Stimulated activated CD4-positive, alpha-beta T cell treated with anti-CD3 and anti-CD28 coated beads, Interleukin-1b, Interleukin-23, amount 100 ng/mL, for 1 hour (primary cell): ENCODE results near the gene MKI67.

Experiments
- DNase-seq, 2 donors: peaks; one replicate each; pipeline ENCODE4 v3.0.0-alpha.2; 2020; ENCODE audit warnings: low read depth in 2 of 2

The MKI67 gene

DNA sequence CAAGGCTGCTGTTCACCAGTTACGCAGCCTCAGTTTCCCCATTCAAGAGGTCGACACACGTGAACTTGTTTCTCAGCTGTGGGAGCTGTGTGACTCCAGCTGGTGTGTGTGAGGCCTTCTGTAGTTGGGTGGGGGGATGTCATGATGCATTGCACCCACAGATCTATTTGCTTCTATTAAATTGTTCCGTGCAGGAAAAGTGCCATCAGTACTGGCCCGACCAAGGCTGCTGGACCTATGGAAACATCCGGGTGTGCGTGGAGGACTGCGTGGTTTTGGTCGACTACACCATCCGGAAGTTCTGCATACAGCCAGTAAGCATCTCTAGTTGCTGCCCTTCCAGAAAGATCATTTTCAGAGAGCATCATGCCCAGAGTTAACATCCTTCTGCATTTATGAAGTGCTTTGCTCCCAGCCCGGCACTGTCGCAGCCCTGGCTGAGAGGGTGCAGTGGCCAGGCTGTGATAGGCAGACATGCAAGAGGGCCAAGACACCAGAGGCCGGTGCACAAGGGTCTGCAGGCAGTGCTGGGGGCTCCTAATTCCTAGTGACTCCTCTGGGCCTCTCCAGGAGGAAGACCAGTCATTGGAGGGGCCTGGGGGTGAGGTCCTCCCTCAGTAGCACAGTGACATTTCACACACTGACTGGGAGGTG, 60.2 kb downstream of the MKI67 start:
- DNase-seq = no peak

DNA sequence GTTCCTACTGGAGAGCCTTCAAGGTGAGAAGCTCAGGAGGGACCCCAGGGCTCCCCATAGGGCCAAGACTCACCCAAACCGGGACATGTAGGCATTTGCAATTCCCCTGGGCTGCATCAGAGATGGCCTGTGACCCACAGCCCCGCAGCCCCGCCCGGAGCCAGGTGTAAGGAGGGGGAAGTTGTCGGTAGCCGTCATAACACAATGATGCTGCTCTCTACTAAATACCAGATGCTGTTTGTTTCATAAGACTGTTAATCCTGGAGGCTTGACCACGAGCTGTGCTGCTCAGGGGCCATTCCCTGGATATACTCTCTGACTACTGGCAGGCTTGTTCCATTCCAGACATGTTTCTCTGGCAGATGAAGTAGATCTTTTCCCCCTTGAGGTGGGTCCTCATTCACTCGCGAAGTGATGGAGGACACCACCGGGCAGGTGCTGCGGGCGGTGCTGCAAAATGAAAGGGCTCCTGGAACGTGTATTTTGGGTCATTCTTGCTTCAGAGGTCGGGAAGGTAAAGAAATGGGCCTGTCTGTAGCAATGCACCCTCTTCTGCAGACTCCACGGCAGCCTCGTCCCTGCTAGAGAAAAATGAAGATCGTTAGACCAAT, 61.1 kb downstream of the MKI67 start:
- DNase-seq = no peak

DNA sequence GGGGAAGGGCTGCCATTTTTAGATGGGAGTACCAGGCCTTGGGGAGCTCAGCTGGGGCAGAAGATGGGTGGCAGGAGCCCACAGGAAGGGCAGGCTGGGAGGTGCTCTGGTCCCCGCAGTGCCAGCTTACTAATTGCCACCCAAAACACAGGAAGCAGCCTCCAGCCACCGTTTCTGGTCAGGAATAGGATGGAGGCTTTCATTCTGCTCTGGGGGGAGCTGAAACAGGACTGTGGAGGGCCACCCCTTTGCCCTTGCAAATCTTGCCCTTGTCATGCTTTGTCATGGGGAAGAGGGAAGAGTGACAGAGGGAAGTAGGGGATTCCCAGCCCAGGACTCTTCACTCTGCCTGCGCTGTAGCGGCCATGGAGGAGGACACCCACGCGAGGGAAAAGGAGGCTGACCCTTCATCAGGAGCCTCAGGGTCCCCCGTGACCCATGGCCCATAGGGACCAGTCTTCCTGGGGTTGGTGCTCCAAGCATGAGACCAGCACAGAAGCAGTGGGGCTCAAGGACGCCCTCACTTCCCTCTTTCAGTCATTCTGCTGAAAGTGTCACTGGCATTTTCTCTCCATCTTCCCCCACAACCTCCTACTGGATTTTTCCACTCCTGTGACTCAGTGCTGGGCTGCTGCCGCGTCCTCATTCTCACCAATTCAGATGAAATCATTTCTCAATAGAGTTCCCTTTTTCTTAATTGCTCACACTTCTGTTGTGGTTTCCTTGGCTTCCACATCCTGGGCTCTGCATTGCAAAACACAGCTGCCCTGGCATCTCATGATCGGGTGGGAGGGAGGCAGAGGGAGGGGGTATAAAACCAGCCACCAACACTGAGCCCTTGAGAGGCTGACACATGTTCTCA, 61.9 kb downstream of the MKI67 start:
- peak; percentile 23 to 46 for DNase-seq

DNA sequence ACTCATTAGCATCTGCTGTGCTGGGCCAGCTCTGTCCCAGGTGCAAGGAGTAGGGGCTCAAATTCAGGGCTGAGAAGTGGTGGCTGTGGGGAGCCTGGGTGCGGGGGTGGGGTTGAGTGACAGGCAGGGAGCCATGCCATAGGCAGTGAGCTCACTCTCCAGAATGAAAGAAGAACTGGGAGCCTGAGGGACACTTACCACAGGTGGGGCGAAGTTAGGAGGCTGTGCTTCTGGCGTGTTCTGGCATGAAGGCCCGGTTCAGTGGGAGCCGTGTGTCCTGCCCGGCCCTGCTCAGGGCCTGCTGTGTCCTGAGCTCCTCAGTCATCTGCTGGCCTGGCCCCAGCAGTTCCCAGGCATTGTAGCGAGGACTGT, 62.5 kb downstream of the MKI67 start:
- no peak for DNase-seq

DNA sequence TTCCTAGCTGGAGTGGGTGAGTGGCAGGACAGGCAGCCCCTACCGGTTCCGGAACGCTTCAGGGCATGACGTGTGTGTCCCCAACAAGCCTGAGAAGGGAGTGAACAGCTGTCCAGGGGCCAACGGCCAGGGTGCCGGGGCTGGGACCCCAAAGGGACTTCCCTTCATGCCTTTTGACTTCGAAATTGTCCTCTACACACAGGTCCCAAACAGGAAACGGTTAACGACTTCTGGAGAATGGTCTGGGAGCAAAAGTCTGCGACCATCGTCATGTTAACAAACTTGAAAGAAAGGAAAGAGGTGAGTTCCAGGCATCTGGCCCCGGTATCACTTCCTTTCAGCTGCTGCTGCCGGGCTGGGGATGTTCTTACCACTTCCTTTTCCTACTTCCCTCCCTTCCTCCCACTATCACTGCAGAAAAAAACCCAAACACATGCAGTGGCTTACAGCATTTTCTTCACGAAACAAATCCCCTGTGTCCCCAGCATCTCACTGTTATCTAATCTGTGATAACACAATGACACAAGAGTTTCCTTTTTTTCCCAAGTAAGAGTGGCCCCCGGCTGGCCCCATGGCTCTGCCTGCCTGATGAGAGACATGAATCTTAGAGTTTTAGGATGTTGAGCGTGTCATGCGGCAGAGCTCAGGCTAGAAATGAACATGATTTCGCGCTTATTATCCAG, 63.2 kb downstream of the MKI67 start:
- DNase-seq = no peak

DNA sequence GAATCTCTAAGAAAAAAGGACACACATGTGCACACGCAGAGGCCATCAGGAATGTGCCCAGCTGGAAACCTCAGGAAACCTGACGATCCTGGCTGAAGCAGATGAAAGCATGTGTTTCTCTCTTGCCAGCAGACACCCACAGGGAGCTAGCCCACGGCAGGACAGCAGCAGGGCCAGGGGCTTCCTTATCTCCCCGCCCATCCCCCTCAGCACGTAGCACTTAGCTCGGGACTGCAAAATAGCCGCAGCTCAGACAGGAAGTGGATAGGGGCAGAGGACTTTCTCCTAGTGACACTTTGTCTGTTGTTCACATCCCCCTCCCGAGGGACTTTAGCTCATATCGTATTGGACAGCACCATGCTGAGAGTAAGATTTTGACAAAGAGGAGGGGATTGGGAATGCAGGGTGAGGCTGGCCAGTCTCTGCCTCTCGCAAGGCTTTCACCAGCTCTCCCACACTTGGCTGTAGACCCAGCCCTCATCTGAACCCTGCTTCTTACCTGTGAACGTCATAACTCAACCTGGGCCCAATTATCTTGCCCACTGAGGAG, 63.8 kb downstream of the MKI67 start:
- DNase-seq = no peak

DNA sequence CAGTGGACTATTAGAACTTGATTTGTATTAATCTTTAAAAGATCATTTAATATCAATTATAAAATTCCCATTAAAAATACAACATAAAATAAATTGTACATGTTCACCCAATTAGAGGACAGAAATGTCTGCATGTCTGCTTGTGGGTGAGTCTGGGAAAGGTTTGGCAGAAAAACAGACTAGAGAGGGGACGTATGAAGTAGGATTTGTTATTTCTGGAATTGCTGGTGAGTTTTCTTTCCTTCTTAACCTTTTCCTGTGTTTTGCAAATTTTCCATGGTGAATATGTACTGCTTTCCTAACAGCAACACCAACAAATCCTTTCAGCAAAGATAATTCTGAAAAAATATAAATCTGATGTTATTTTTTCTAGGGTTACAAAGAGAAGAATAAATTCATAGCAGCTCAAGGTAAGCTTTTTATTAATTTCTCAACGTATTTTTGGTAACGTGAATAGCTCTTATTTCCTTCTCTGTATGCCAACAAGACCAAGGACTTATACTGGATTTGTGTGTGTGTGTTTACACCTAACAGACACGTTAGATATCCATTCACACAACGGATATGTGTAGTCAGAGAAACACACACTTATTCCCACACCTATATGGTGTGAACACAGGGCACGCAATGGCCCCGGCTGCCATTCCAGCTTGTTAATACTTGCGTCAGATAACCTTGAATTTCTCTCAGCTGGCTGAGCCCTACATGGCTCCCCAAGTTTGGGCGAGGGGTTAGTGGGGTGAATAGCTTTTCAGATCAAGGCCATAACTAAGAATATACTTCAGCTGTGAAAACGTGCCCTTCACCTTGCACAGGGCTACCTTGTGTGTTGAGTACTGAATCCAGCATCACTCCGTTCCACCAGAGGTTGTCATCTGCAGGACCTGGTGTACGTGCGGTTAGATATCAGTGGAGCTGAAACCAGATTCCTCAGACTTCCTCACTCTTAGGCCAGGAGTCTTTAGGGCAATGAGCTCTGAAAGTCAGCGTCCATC, 64.6 kb downstream of the MKI67 start:
- DNase-seq = no peak

DNA sequence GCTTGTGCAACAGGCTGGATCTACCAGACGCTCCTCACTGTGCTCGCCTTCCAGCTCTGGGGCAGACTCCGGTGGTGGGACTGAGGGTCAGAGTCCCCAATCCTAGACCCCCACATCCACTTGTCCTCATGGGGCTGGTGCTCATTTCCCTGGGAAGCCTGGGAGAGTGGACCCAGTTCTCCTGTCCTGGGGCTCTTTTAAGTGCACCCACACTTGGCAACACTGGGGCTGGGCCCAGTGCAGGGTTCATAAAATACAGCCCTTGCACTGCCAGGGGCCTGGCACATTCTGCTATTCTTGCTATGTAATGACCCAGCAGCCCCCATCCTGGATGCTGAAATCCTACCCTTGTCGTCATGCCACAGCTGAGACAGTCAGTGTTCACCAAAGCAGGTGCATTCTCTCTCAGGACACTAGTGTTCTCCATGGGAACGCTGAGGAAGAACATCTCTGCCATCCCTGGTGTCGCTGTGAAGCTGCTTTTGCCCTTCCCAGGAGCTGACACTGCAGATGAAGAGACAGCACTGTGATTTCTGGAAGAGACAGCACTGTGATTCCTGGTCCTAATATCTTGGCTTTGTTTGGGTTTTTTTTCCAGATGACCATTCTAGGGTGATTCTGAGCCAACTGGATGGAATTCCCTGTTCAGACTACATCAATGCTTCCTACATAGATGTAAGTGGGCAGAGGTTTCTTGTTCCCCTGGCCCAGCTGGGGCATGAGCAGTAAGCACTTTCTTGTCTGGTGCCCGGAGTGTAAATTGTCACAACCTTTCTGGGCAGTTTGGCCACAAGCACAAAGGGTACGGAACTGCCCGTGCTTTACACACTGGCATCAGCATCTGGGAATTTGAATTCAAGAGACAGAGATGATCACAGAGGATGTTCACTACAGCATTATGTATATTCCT, 65.6 kb downstream of the MKI67 start:
- no peak for DNase-seq

DNA sequence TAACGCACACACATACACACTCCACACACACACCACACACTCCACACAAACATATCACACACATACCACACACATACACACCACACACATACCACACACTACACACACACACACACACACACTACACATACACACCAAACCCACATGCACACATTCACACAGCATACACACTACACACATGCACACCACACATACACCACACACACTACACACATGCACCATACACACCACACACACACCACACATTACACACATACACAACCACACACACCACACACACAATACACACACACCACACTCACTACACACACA, 66.3 kb downstream of the MKI67 start:
- no peak for DNase-seq

DNA sequence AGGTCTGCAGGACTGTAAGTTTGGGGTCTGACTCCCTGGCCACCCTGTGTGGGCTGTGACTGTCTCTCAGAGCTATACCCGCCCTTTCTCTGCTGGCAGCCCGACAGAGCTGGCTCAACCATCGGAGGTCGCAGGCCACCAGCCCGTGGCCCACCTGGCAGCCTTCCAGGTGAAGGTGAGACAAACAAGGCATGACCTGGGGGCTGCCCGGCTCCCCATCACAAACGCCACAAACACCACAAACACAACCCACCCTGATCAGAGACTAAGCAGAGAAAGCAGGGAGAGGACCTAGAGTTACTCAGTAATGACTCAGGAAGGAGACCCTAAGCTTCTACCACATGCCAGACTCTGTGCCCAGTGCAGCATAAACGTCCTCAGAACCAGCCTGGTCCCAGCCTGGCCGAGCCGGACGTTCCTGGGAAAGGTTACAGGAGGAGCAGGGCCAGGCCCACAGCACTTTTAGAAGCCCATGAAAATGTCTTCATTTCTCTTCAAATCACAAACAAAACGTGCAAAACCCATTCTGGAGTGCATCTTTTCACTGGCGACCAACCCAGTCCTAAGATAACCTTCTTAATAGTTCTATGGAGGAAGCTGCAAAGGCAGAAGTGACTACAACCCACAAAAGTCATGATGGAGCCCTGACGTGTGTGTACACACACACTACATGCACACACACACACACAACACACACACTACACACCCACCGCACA, 66.8 kb downstream of the MKI67 start:
- no peak for DNase-seq

DNA sequence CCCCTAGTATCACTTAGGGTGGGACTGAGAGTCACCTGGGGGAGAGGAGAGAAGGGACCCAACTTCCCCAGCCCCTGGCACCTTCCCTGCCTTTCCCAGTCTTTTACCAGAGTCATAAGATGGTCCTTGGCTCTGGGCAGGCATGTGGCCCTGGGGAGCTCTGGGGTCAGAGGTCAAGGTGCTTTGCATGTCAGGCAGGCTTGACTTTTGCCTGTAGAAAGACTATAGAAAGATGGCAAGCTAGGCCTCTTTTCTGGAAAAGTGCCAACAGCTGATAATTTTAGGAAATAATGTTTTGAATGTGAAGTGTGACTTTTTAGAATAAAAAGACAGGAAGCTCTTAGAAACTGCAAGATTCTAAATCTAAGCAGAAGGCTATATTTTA, 67.5 kb downstream of the MKI67 start:
- no peak for DNase-seq

DNA sequence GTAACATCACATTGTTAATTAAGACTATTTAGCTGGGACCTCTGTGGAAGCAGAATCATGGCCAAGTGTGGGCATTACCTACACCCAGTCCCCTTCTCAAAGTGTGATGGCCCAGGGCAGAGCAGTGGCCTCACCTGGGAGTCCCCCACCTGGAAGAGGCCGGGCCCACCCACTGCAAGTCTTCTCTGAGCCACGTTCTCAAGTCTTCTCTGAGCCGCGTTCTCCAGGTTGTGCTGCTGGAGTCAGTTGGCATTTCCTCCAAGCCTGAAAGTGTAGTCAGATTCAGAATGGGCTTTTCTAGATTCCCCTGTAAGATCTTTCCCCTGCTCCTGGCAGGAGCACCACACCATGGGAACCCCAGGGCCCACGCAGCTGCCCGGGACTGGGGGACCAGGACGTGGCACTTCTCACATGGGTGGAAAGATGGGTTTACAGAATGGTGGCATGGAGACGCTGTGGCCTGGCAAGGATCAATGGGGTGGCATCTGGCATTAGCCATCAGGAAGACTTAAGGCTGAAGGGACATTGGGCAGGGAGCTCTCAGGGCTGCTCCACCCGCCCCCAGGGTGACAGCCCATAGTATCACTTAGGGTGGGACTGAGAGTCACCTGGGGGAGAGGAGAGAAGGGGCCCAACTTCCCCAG, 68.0 kb downstream of the MKI67 start:
- DNase-seq = no peak

DNA sequence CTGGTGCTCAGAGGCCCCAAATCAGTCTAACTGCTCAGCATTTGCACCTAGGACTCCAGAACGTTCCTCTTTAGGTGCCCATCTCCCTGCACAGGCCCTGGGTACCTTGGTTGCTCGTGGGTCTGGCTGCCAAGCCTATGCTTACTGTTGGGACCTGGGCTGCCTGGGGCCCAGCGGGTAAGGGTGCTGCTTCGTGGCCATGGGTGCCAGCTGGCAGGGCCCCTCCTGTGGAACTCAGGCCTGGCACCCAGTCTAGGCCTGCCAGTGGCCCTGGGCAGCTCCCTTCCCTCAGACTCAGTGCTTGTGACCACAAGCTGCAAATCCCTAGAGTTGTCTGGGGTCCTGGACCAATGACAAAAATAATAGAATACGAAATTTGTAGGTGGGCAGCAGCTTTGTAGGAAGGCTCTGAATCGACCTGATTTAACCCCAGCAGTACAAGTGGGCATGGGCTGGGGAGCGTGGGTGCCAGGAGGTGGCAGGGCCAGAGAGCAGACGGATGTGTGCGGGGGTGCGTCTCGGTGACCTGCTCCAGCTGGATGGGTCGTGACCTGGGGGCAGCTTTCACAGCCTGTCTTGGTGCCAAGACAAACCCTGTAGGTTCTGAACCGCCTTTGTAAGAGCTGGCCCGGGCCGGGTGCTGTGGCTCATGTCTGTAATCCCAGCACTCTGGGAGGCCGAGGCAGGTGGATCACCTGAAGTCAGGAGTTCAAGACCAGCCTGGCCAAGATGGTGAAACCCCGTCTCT, 69.7 kb downstream of the MKI67 start:
- no peak for DNase-seq

DNA sequence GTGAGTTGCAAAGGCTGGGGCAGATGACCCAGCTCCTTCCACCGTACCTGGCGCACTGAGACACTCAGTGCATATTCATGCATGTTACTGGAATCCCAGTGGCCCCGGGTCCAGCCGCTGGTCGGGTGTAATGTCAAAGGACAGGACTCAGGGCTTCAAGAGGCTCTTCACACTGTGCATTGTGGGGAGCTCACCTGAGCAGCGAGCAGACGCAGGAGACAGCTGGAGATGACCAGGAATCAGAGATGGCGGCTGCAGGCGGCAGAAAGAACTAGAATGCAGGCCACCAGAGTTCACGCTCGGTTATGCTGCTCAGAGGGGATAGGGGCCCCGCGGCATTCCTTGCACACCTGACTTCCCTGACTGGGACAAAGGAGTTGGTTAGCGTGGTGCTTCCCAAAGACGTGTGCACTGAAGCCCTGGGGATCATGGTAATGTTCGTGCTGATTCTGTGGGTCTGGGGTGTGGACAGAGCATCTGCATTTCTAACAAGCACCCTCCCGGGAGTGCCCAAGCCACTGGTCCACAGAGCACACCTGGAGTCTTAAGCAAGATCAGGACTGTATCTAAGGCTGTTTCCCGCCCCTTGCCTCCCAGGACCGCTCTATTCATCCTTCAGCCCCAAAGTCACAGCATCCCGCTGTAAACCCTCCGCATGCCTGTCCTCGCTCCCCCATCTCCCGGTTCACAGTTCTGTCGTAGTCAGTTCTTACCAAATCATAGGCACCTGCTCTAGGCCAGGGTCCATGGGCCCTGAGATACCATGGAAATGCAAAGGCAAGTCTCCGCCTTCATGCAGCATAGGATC, 71.0 kb downstream of the MKI67 start:
- DNase-seq = no peak

DNA sequence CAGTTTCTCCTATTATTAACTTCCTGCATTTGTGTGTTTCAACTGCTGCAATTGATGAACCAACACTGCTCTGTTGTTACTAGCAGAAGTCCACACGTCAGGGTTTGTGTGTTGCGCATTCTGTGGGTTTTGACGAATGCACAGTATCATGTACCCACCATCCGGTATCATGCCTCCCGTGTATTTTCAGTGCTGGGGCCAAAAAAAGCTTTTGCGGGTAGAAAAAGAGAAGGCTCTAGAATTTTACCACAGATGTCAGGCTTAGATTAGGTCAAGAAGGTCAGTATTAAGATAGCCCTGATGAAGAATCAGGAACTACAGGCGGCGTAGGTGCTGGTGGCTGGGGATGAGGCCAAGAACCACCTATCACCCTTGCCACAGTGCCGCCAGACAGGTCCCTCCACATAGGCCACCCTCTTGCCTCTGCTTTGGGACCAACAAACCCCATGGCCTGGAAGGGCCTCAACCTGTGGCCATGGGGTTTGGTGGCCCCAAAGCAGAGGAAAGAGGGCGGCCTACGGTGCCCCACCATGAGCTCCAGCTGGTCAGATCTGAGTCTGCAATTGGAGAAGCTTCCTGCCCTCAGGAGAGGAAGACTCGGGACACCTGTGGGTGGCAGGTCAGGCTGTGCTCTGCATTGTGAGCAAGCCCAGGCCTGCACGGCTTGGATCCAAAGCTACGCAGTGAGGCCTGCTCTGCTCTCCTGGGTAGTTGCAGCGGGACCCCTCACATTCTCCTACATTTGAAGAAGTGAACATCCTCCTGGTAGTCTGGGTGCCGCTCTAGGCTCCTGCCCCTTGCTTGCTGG, 71.9 kb downstream of the MKI67 start:
- no peak for DNase-seq

DNA sequence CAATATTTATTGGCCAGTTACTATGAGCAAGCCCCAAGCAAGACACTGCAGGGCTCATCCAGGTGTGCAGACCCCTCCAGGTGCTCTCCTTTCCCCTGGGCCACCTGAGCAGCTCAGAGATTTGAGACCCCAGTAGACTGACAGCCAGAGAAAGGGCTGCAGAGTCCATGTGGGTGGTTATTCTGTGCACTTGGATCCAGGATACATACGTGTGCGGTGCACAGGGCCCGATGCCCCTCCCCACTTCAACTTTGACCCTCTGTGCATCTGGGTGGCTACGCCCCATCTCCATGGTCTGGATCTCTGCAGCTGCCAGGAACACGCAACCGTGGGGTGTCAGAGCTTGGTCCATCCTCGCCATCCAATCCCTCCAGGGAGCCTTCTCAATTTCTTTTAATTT, 72.9 kb downstream of the MKI67 start:
- no peak for DNase-seq
